COLO829 (cell line): ENCODE data around the gene TMEM259.

Source experiments
- DNase-seq: peaks from one replicate; pipeline ENCODE4 v3.0.0; 2012; ENCODE audit warnings: low spot score

Gene TMEM259

DNA sequence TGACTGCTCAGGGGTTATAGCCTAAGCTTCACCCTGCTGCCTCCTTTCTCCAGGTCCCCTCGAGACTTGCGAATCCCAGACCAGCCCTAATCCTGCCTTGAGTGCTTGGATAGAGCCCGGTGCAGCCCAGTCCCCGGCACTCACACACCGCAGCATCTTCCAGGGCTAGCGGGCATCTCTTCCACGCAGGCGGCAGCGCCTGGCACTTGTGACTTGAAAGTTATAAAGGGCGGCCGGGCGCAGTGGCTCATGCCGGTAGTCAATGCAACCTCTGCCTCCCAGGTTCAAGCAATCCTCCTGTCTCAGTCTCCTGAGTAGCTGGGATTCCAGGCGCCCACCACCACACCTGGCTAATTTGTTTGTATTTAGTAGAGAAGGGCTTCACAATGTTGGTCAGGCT, 34.8 kb downstream of the TMEM259 start:
- no peak for DNase-seq

DNA sequence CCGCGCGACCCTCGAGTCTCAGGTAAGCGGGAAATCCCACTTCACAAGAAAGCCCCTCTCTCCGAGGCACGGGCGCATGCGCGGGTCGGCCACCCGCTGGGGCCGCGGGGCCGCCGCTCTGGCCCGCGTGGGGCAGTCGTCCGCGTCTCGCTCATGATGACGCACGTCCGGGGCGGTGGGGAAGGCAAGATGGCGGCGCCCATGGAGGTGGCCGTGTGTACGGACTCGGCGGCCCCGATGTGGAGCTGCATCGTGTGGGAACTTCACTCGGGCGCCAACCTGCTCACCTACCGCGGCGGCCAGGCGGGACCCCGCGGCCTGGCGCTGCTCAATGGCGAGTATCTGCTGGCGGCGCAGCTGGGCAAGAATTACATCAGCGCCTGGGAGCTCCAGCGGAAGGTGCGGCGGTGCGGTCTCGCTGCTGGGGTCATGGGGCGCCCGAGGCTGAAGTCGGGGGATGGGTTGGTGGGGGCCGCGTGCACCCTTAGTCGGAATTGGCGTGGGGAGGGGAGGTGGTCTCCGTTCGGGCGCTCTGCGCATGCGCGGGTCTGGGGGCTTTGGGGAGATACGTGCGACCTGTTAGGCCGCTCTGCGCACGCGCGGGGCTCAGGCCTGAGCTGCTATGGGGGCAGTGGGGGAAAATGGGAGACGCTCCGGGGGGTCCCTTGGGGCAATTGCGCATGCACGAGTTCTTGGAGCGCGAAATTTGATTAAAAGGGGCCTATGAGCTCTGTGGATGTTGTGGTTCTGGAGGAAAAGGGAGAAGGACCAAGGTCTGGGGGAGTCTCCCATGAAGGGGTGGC, 36.6 kb downstream of the TMEM259 start, which contains the start of gene WDR18:
Gene WDR18, plus strand, starts transcription at position 181 of the 803 bp plus-strand sequence. Its CDS starts 9 bp downstream, at position 190.
- peak; percentile 99 for DNase-seq

DNA sequence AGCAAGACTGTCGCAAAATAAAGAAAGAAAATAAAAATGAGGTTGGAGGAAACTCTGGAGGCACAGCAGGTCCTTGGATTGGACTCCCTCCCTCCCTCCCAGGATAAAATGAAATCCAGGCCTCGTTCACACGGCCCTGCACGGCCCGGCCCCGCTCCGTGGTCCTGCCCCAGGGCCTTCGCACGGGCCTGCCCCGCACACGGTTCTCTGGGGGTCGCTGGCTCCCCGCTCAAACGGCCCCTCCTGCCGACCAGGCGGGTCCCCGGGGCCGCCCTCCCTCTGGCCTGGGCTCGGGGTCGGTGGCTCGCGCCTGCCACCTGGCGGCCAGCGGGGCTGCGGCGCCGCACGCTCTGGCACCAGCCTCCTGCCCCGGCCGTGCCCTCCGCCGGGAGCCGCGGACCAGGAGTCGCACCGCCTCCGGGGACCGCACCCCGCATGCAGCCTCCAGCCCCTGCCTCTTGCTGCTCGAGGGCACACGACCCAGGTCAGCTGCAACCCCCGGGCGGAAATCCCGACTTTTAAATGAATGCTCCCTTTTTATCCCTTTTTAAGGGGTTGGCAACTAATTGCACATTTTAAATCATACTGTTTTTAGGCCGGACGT, 38.3 kb downstream of the TMEM259 start:
- peak; percentile 83 for DNase-seq

DNA sequence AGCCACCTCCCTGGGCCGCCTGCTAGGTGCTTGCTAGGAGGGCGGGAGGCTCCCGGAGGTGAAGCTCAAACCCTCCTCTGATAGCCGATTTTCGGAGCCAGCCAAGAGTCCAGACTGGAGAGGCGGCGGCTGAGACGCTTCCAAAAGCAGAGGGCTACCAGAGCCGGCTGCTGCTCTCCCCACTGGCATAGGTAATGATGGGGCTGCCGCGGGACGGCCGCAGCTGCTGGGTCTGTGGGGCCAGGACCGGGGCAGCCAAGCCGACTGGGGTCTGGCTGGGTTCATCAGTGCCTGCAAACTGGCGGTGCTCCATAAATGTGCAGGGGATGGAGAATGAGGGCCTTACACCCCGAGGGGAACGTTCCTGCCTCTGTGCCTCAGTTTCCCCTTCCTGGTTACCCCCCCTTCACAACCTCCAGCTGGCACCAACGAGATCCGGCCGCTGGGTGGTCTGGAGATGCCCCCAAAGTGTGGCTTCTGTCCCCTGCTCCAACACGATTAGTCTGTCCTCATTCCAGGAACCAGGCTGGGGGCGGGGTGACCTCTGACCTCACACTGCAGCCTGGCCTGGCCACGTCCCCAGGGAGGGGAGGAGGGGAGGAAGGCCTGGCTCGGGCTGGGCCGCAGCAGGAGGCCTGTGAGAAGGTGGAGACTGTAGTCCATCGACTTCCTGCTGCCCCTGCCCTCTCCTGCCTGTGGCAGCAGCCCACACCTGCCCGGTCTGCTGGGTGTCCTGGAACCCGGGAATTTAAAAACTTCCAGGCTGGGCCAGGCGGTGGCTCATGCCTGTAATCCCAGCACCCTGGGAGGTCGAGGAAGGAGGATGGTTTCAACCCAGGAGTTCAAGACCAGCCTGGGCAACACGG, 40.6 kb downstream of the TMEM259 start:
- DNase-seq, result no peak

DNA sequence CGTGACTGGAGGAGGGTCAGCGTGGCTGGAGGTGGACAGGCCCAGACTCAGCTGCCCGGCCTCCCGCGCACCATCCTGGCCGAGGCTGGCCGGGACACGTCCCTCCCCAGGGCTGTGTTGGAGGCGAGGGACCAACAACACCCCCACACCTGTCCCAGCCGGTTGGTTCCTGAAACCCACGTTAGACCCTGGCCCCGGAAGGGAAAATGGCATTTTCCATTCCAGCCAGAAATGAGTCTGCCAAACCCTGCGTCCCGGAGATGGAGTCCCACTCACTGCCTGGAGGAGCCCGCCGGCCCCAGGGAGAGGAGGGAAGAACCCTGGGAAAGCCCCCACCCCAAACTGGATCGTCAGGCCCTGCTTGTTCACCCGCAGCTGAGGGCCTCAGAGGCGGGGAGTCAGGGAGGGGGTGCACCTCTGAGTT, 41.6 kb downstream of the TMEM259 start:
- DNase-seq, result no peak

DNA sequence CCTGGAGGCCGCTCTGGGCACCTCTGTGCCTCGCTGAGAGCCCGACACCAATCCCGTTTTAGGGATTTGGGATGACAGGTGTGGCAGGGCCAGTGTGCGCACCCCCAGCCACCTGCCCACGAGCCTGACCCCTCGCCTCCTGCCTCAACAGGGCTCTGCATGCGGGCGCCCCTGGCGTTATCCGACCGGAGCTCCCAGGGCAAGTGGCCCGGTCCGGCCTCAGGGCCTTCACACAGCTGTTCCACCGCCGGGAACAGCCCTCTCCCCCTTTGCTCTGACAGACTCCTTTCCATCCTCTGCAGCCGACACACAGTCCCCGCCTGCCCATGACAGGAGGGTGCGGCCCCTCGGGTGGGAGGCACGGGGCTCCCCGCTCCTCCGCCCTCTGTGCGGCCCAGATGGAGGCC, 43.9 kb downstream of the TMEM259 start:
- DNase-seq, result no peak

DNA sequence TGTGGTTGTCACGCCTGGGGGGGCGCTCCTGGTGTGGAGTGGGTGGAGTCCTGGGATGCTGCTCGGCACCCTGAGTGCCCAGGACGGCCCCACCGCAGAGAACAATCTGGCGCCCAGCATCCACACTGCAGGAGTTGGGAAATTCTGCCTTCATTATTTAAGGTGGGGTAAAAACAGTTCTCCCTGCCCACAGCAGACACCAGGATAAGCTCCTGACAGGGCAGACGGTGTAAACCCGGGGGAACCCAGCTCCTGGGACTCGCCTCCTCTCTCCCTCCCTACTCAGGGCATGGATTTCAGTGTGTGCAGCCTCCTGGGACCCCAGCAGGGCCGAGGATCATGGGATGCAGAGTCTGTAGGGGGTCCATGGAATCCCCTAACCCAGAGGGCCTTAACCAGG, 44.4 kb downstream of the TMEM259 start:
- no peak for DNase-seq

DNA sequence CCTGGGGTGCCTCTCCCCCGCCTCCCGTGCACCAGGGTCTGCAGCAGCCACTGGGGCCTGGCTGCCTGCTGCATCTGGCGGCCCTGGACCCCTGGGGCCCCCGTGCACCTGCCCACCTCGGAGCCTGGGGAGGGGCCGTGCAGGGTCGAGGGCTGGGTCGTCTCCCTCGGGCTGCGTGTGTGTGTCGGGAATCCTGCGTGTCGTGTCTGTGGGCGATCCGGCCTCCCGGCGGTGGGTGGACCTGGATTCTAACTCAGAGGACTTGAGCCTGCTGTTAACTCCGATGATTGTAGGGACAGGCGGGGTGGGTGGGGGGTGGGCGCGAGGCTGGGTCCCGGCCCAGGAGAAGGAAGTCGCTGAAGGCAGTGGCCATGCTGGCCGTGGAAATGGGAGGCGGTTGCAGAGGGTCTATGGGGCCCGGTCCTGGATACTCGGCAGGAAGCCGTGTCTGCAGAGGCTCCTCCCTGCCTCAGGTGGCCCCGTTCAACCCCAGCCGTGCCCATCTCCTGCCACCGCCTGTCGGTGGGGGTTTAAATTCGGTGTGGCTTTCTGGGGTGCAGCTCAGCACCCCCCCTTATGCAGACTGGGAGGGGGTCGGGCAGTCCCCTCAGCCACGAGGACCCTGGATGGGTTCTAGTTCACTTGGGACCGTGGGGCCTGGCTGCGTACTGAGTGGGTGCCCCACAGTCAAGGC, 46.2 kb downstream of the TMEM259 start:
- DNase-seq, result no peak

DNA sequence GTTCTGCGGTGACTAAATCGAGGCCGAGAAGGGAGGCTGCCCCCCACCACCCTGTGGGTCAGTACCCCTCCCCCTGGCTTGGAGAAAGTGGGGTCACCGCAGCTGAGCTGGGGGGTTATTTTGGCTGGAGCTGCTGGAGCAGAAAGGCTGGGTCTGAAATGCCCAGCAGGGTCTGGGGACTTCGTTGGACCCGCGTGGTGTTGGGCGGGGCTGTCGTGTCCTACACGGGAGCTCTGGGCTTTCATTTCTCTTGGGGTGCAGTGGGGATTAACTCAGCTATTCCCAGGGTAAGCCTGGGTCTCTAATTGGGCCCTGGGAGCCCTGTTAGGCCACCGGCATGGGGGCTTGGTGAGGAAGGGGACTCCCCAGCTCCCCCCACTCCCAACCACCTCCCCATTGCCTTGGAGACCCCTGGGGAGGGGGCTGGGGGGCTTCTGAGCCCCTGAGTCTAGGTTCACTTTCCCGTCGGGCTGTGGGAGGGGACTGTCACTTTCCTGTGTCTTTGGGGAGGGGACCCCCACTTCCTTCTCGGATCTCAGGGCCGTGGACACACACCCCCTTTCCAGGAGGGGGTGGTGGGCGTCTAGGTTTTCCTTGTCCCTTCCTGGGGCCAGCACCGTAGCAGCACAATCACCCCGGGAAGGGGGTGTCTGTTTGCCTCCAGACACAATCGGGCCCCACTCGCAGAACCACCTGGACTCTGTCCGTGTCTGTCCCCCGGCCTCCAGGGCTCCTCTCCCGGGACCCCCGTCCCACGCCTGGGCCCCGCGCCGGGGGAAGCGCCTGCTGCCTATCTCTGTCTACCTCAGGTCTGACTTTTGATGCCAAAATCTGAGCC, 47.0 kb downstream of the TMEM259 start:
- DNase-seq, result no peak

DNA sequence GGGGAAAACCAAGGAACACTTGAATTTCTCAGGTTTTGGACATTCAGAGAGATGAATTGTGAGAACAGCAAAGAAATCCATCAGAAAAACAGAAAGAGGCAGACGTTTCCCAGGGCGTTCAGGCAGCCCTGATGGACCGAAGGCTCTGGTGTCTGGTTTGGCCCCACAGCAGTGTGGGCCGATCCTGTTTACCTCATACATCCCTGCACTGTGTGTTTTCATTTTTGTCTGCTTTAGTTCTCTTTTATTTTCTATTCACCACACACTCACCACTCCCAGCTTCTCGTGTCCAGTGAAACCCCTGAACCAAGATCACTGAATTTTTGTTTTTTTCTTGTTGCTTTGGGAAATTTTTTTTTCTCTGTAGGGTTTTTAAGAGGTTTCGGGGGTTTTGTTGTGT, 48.6 kb downstream of the TMEM259 start:
- no peak for DNase-seq

DNA sequence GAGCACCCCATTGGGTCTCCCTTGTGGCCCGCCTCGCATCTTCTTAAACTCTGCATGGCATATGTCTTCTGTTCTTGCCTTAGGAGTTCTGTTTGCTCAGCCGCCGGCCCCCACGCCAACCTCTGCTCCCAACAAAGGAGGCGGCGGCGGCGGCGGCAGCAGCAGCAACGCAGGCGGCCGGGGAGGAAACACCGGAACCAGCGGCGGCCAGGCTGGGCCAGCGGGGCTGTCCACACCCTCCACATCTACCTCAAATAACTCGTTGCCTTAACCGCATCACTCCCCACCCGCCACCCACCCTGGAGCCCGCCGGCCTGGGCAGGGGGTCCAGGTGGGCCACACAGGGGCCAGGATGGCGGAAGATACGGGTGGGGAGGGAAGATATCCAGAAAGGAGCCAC, 49.1 kb downstream of the TMEM259 start:
- DNase-seq, result no peak

DNA sequence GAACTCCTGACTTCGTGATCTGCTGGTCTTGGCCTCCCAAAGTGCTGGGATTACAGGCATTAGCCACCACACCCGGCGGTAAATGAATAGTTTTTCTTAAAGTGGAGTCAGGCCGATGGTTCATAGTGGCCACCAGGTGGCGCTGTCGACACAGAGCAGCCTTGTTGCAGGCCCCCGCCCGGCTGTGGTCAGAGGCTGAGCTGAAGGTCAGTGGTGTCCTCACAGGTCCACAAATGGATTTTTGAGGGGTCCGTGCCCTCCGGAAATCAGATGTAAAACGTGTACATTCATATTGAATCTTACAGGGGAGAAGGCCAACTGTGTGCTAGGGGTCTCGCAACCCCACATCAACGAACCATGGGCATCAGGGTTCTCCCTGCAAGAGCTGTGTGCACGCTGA, 50.2 kb downstream of the TMEM259 start:
- DNase-seq, result no peak

DNA sequence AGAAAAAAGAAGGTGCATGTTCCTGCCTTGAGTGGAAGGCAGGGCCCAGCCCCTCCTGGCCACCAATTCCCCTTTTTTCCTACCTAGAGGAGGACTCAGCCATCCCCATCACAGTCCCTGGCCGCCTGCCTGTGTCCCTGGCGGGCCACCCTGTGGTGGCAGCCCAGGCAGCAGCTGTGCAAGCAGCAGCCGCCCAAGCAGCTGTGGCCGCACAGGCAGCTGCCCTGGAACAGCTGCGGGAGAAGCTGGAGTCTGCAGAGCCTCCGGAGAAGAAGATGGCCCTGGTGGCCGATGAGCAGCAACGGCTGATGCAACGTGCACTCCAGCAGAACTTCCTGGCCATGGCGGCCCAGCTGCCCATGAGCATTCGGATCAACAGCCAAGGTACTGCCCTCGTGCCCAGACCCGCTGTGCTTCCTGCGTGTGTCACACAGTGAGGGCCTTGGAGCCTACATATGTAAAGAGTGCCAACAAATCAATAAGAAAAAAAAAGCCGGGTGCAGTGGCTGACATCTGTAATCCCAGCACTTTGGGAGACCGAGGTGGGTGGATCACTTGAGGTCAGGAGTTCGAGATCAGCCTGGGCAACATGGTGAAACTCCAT, 54.3 kb downstream of the TMEM259 start:
- no peak for DNase-seq

DNA sequence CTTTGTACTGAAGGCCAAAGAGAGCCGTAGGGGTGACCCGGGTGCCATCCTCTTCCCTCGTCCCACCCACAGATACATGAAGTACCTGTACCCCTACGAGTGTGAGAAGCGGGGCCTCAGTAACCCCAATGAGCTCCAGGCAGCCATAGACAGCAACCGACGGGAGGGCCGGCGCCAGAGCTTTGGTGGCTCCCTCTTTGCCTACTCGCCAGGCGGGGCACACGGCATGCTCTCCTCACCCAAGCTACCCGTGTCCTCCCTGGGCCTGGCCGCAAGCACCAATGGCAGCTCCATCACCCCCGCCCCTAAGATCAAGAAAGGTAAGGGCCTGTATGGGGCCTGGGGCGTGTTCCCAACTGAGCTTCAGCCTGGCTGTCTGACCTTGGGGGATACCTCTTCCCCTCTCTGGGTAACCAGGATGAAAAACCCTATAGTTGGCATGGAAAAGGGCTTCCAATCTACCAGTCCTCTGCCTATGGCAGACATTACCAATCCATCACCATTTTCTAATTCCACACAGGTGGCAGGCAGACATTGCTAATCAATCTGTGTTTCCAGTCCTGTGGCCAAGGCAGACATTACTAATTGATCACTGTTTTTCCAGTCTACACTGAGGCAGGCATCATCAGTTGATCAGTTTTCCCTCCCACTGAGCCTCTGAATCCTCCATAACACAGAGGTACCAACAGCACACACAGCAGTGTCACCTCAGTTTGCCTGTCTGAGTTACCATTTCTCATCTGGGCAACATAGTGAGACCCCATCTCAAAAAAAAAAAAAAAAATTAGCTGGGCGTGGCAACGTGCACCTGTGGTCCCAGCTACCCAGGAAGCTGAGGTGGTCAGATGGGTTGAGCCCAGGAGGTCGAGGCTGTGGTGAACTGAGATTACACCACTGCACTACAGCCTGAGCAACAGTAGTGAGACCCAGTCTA, 55.9 kb downstream of the TMEM259 start:
- DNase-seq, result no peak

DNA sequence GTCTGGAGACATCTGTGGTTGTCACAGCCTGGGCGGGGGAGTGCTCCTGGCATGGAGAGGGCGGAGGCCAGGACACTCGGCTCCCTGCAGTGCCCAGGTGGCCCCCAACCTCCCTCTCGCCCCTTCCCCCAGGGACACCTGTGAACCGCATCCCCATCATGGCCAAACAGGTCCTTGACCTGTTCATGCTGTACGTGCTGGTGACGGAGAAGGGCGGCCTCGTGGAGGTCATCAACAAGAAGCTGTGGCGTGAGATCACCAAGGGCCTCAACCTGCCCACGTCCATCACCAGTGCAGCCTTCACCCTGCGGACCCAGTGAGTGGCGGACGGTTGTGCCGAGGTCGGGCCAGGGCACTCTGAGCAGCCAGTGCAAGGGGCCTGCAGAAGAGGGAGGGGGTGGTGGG, 56.8 kb downstream of the TMEM259 start:
- no peak for DNase-seq

DNA sequence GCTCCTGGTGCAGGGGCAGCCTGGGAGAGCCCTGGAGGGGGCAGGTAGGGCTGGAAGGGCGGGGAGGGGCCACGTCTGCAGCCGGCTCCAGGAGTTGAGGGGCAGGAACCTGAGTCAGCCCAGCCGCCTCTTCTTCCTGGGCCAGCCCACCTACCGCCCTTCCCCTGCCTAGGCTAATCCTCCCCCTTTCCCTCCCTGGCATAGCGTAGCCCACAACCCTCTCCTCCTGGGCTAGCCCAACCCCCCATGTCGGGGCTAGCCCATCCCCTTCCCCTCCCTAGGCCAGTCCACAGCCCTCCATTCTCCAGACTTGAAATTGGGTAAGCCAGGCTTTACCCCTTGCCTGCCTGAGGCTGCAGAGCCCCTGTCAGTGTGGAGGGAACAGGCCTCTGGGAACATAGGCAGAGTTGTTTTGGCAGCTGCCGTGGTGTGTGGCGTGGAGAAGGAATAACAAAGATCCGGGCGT, 57.4 kb downstream of the TMEM259 start:
- DNase-seq, result no peak

DNA sequence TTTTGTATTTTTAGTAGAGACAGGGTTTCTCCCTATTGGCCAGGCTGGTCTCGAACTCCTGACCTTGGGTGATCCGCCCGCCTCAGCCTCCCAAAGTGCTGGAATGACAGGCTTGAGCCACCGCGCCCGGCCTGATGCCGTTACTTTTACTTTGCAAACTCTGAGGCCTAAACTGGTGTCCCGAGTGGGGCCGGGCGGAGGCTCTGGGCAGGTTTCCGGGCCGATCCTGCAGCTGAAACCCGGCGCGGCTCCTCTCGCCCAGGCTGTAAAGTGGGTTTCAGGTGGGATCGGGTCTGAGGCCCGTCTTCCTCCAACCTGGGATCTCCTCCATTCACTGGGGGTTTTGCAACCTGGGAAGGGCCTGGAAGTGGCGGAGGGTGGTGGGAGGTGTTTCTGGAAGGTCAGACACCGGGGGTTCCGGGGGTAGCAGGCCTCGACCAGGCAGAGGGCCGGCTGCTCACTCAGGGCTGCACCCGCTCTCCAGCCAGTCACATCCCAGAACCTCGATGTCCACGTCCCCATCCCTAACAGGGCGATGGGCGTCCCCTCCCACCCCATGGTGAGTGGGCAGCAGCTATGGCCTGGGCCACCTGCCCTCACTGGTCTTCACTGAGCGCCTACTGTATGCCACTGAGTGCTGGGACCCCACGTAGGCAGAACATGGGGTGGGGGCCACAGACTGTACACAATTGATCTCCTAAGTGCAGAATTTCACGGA, 58.1 kb downstream of the TMEM259 start:
- no peak for DNase-seq

DNA sequence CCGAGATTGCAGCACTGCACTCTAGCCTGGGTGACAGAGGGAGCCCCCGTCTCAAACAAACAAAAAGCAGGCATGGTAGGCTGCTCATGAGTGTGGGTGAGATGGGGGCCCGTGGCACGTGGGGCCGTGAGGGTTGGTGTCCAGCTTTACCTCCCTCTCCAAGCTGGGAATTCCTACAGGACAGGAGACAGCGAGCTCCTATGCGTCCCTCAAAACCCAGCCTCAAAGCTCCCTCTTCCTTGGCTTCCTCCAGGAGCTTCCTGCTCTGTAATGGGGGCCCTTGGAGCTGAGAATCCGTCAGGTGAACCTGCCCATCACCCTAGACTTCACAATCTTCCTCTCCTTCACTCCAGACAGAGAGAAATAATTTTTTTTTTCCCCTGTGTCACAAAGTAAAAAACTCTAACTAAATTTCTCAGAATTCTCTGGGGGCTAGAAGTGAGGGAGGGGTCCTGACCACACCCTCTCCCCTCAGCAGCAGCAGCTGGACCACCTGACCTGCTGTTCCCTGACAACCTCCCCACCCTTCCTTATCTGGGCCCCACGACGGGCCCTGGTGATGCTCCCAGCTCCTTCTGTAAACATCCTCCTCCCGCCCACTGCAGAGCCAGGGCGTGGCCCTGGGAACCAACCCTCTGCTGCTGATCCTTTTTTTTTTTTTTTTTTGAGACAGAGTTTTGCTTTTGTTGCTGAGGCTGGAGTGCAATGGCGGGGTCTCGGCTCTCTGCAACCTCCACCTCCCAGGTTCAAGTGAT, 58.9 kb downstream of the TMEM259 start:
- no peak for DNase-seq
